K562 (cell line): ENCODE data around the gene RRP7A. TPM values are rescaled to one million over a fixed set of nuclear protein-coding genes. Genes with fewer than 3 reads are reported as not detected.

Experiments used
- ADNP ChIP-seq: fragments of 200-800 bp; sonication (Bioruptor generic); IDR thresholded peaks from 2 replicates; pipeline ENCODE4 v1.6.1; 2016; ENCODE audit warnings: missing genetic modification characterization, missing compliant biosample characterization
- ATF1 ChIP-seq, 2 experiments: fragments of 450-650 bp in 1 of 2; IDR thresholded peaks; 2 replicates each; pipeline ENCODE4 v1.6.1; 2016; ENCODE audit warnings: missing compliant biosample characterization in 1 of 2, missing genetic modification characterization in 1 of 2
- BCL6 ChIP-seq: fragments of 250-450 bp; sonication (Bioruptor Pico); IDR thresholded peaks from 2 replicates; pipeline ENCODE4 v1.4.0; 2020
- CREB1 ChIP-seq, 2 experiments: sonication (generic) in 1 of 2; formaldehyde crosslinking in 1 of 2; IDR thresholded peaks; 2 replicates each; pipeline versions ENCODE4 v1.6.1 to v1.8.0; 2012 to 2022; ENCODE audit warnings: inconsistent platforms in 1 of 2, mild to moderate bottlenecking in 1 of 2, missing genetic modification reagents in 1 of 2, moderate library complexity in 1 of 2
- EP300 ChIP-seq: IDR thresholded peaks from 2 replicates; pipeline ENCODE4 v1.6.1; 2012; ENCODE audit warnings: low read length, improper control_type of control experiment
- ERF ChIP-seq: fragments of 450-650 bp; formaldehyde crosslinking; IDR thresholded peaks from 2 replicates; pipeline ENCODE4 v1.4.0; 2020; ENCODE audit warnings: mild to moderate bottlenecking, mixed read lengths
- ESRRA ChIP-seq: fragments of 450-650 bp; IDR thresholded peaks from 2 replicates; pipeline ENCODE4 v1.6.1; 2014; ENCODE audit warnings: low read depth, mild to moderate bottlenecking, moderate library complexity, borderline replicate concordance
- GABPB1 ChIP-seq: sonication (generic); formaldehyde crosslinking; IDR thresholded peaks from 2 replicates; pipeline ENCODE4 v1.8.0; 2022; ENCODE audit warnings: mild to moderate bottlenecking, missing genetic modification reagents
- HDAC3 ChIP-seq: fragments of 450-650 bp; IDR thresholded peaks from 2 replicates; pipeline ENCODE4 v1.6.1; 2018; ENCODE audit warnings: borderline replicate concordance, mild to moderate bottlenecking, moderate library complexity; ENCODE audit not compliant: partially characterized antibody
- HIVEP1 ChIP-seq: fragments of 250-450 bp; sonication (Bioruptor Pico); IDR thresholded peaks from 2 replicates; pipeline ENCODE4 v1.4.0; 2020; ENCODE audit warnings: mild to moderate bottlenecking
- MAFK ChIP-seq: IDR thresholded peaks from 2 replicates; pipeline ENCODE4 v1.6.1; 2011; ENCODE audit warnings: low read length, improper control_type of control experiment
- NCOR1 ChIP-seq: fragments of 450-650 bp; IDR thresholded peaks from 2 replicates; pipeline ENCODE4 v1.6.1; 2016; ENCODE audit warnings: mild to moderate bottlenecking, moderate library complexity
- NFATC3 ChIP-seq: fragments of 450-650 bp; IDR thresholded peaks from 2 replicates; pipeline ENCODE4 v1.6.1; 2017; ENCODE audit warnings: mild to moderate bottlenecking
- PCBP1 ChIP-seq: fragments of 200-400 bp; formaldehyde crosslinking; IDR thresholded peaks from 2 replicates; pipeline ENCODE4 v1.6.1; 2018; ENCODE audit warnings: mild to moderate bottlenecking, low read depth, low read length; ENCODE audit not compliant: poor library complexity, severe bottlenecking
- RFX7 ChIP-seq: fragments of 250-450 bp; sonication (Bioruptor Pico); IDR thresholded peaks from 2 replicates; pipeline ENCODE4 v1.5.1; 2021; ENCODE audit warnings: mild to moderate bottlenecking
- SMAD3 ChIP-seq: fragments of 450-650 bp; formaldehyde crosslinking; conservative IDR thresholded peaks from 2 replicates; pipeline ENCODE4 v1.4.0; 2020; ENCODE audit warnings: mild to moderate bottlenecking
- STAT5A ChIP-seq: IDR thresholded peaks from 2 replicates; pipeline ENCODE4 v1.6.1; 2012; ENCODE audit warnings: low read length, inconsistent platforms, borderline replicate concordance
- ZNF232 ChIP-seq: sonication (generic); formaldehyde crosslinking; IDR thresholded peaks from 2 replicates; pipeline ENCODE4 v1.8.0; 2022; ENCODE audit warnings: mild to moderate bottlenecking, missing genetic modification reagents
- polyA plus RNA-seq, 8 experiments: library from polyadenylated mRNA; depleted of rRNA in 4 of 8; stranded (reverse) in 5 of 8; unstranded in 3 of 8; fragments of >200 nt; fragmentation: Nextera tagmentation in 2 of 8; fragmentation: Illumina TruSeq in 1 of 8; extraction: Ambion mirVana in 2 of 8; extraction: Trizol in 1 of 8; gene quantifications; 2 replicates each; pipeline versions ENCODE4 v1.2.1 to v1.2.3, GENCODE V29; 2011 to 2014; ENCODE audit warnings: inconsistent platforms in 1 of 8, missing spikeins in 1 of 8
- total RNA-seq, 7 experiments: library from RNA; depleted of rRNA in 6 of 7; stranded (reverse); fragments of >200 nt in 6 of 7; fragmentation: Illumina TruSeq in 2 of 7; extraction: Trizol in 2 of 7; gene quantifications; 2 replicates each; pipeline versions ENCODE4 v1.2.1 to v1.2.3, GENCODE V29; 2011 to 2021; ENCODE audit warnings: low replicate concordance in 1 of 7
- TF ChIP-seq, protein P1 (sequence below): fragments of 450-650 bp; formaldehyde crosslinking; IDR thresholded peaks from 2 replicates; pipeline ENCODE4 v1.4.0; 2020; ENCODE audit warnings: mild to moderate bottlenecking, moderate library complexity
- TF ChIP-seq, protein P2 (sequence below): fragments of 250-450 bp; sonication (Bioruptor Pico); IDR thresholded peaks from 2 replicates; pipeline ENCODE4 v1.5.0; 2021
- TF ChIP-seq, protein P3 (sequence below): sonication (generic); formaldehyde crosslinking; IDR thresholded peaks from 2 replicates; pipeline ENCODE4 v1.8.0; 2022; ENCODE audit warnings: mild to moderate bottlenecking, missing genetic modification reagents

Gene RRP7A
- total and polyA plus RNA-seq, 9 of the 15 experiments (the other 6 are each of a cell fraction or from before 2014, with no cell fraction given), result 3.4 to 74.1 (median 40.3) TPM

GRCh38 chr22:42500161-42500835 is 19.3 kb downstream of the RRP7A start (continued):
- no peak for TF ChIP-seq ATF1 (CRISPR knock-in tag; IDR thresholded peaks at IDR 0.05)
- TF ChIP-seq ATF1 (tag; IDR thresholded peaks at IDR 0.05), result no peak
- peak; percentile 26; the same call in 1 of the 2 replicates for TF ChIP-seq GABPB1 (CRISPR knock-in tag)
- no peak for TF ChIP-seq ADNP (tag)
- TF ChIP-seq HDAC3, result no peak
- no peak for TF ChIP-seq CREB1 (IDR thresholded peaks at IDR 0.05)
- TF ChIP-seq CREB1 (CRISPR knock-in tag; IDR thresholded peaks at IDR 0.05), result no peak
- TF ChIP-seq ESRRA, result 0 out of 2 replicates have a peak, but pooled peaks have one; percentile 25
- no peak for TF ChIP-seq BCL6 (CRISPR knock-in tag)
- TF ChIP-seq PCBP1, result peak; percentile 44
- TF ChIP-seq SMAD3 (CRISPR knock-in tag), result no peak
- TF ChIP-seq, protein P1, sequence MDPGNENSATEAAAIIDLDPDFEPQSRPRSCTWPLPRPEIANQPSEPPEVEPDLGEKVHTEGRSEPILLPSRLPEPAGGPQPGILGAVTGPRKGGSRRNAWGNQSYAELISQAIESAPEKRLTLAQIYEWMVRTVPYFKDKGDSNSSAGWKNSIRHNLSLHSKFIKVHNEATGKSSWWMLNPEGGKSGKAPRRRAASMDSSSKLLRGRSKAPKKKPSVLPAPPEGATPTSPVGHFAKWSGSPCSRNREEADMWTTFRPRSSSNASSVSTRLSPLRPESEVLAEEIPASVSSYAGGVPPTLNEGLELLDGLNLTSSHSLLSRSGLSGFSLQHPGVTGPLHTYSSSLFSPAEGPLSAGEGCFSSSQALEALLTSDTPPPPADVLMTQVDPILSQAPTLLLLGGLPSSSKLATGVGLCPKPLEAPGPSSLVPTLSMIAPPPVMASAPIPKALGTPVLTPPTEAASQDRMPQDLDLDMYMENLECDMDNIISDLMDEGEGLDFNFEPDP (CRISPR knock-in tag), result no peak
- no peak for TF ChIP-seq ERF
- TF ChIP-seq RFX7 (CRISPR knock-in tag), result no peak
- TF ChIP-seq, protein P2, sequence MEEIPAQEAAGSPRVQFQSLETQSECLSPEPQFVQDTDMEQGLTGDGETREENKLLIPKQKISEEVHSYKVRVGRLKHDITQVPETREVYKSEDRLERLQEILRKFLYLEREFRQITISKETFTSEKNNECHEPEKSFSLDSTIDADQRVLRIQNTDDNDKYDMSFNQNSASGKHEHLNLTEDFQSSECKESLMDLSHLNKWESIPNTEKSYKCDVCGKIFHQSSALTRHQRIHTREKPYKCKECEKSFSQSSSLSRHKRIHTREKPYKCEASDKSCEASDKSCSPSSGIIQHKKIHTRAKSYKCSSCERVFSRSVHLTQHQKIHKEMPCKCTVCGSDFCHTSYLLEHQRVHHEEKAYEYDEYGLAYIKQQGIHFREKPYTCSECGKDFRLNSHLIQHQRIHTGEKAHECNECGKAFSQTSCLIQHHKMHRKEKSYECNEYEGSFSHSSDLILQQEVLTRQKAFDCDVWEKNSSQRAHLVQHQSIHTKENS (CRISPR knock-in tag), result no peak
- no peak for TF ChIP-seq NFATC3
- TF ChIP-seq, protein P3, sequence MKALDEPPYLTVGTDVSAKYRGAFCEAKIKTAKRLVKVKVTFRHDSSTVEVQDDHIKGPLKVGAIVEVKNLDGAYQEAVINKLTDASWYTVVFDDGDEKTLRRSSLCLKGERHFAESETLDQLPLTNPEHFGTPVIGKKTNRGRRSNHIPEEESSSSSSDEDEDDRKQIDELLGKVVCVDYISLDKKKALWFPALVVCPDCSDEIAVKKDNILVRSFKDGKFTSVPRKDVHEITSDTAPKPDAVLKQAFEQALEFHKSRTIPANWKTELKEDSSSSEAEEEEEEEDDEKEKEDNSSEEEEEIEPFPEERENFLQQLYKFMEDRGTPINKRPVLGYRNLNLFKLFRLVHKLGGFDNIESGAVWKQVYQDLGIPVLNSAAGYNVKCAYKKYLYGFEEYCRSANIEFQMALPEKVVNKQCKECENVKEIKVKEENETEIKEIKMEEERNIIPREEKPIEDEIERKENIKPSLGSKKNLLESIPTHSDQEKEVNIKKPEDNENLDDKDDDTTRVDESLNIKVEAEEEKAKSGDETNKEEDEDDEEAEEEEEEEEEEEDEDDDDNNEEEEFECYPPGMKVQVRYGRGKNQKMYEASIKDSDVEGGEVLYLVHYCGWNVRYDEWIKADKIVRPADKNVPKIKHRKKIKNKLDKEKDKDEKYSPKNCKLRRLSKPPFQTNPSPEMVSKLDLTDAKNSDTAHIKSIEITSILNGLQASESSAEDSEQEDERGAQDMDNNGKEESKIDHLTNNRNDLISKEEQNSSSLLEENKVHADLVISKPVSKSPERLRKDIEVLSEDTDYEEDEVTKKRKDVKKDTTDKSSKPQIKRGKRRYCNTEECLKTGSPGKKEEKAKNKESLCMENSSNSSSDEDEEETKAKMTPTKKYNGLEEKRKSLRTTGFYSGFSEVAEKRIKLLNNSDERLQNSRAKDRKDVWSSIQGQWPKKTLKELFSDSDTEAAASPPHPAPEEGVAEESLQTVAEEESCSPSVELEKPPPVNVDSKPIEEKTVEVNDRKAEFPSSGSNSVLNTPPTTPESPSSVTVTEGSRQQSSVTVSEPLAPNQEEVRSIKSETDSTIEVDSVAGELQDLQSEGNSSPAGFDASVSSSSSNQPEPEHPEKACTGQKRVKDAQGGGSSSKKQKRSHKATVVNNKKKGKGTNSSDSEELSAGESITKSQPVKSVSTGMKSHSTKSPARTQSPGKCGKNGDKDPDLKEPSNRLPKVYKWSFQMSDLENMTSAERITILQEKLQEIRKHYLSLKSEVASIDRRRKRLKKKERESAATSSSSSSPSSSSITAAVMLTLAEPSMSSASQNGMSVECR (CRISPR knock-in tag), result peak; percentile 59
- TF ChIP-seq MAFK, result no peak
- TF ChIP-seq STAT5A, result no peak
- TF ChIP-seq EP300, result no peak
- TF ChIP-seq NCOR1, result no peak
- no peak for TF ChIP-seq ZNF232 (CRISPR knock-in tag)
- no peak for TF ChIP-seq HIVEP1 (CRISPR knock-in tag)
